ENCODE measurements around the gene NAA25. TPM values are rescaled to one million over a fixed set of nuclear protein-coding genes. Genes with fewer than 3 reads are reported as not detected.

Gene NAA25
- total and polyA plus RNA-seq, 9 of the 15 experiments (the other 6 are each of a cell fraction or from before 2014, with no cell fraction given), result 26.6 to 59.6 (median 48.9) TPM

GRCh38 chr12:112013601-112014402, 94.8 kb downstream of the NAA25 start (continued):
- TF ChIP-seq CREB1 (IDR thresholded peaks at IDR 0.05) (peak; percentile 33), CREB1 (CRISPR knock-in tag; IDR thresholded peaks at IDR 0.05) (no peak; the same call in 1 of the 2 replicates), NR2C2 (CRISPR knock-in tag; IDR thresholded peaks at IDR 0.05) (peak; percentile 63; the same call in 1 of the 2 replicates), NR2C2 (tag; IDR thresholded peaks at IDR 0.05) (peak; percentile 37; the same call in 1 of the 2 replicates), CHD1 (IDR thresholded peaks at IDR 0.05; ENCODE audit: low read length) (no peak), XRCC3 (IDR thresholded peaks at IDR 0.05) (no peak), POLR2AphosphoS5 (IDR thresholded peaks at IDR 0.05; ENCODE audit: control insufficient read depth, insufficient read depth, low read depth, low read length) (peak; percentile 46), MYC (IDR thresholded peaks at IDR 0.05; ENCODE audit: low read depth, low read length) (peak; percentile 81), MYC (CRISPR knock-in tag; IDR thresholded peaks at IDR 0.05; ENCODE audit: borderline replicate concordance, low read depth) (peak; percentile 63; the same call in 1 of the 2 replicates), SMARCE1 (IDR thresholded peaks at IDR 0.05) (no peak), TCFL5 (CRISPR knock-in tag; conservative IDR thresholded peaks at IDR 0.05) (no peak), ZNF561 (CRISPR knock-in tag; conservative IDR thresholded peaks at IDR 0.05) (no peak), ZC3H11A (IDR thresholded peaks at IDR 0.05; ENCODE audit: low read depth, low read length) (no peak), GTF2F1 (IDR thresholded peaks at IDR 0.05; ENCODE audit: low read depth, low read length) (no peak), HNRNPH1 (optimal IDR thresholded peaks at IDR 0.05; ENCODE audit: low read depth, low read length) (no peak), SRSF9 (IDR thresholded peaks at IDR 0.05; ENCODE audit: borderline replicate concordance, low read depth, low read length) (no peak), POLR2A (conservative IDR thresholded peaks at IDR 0.05) (peak; percentile 64)
- TF ChIP-seq, protein P1, sequence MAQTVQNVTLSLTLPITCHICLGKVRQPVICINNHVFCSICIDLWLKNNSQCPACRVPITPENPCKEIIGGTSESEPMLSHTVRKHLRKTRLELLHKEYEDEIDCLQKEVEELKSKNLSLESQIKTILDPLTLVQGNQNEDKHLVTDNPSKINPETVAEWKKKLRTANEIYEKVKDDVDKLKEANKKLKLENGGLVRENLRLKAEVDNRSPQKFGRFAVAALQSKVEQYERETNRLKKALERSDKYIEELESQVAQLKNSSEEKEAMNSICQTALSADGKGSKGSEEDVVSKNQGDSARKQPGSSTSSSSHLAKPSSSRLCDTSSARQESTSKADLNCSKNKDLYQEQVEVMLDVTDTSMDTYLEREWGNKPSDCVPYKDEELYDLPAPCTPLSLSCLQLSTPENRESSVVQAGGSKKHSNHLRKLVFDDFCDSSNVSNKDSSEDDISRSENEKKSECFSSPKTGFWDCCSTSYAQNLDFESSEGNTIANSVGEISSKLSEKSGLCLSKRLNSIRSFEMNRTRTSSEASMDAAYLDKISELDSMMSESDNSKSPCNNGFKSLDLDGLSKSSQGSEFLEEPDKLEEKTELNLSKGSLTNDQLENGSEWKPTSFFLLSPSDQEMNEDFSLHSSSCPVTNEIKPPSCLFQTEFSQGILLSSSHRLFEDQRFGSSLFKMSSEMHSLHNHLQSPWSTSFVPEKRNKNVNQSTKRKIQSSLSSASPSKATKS (CRISPR knock-in tag; IDR thresholded peaks at IDR 0.05), result no peak
- TF ChIP-seq, protein P2, sequence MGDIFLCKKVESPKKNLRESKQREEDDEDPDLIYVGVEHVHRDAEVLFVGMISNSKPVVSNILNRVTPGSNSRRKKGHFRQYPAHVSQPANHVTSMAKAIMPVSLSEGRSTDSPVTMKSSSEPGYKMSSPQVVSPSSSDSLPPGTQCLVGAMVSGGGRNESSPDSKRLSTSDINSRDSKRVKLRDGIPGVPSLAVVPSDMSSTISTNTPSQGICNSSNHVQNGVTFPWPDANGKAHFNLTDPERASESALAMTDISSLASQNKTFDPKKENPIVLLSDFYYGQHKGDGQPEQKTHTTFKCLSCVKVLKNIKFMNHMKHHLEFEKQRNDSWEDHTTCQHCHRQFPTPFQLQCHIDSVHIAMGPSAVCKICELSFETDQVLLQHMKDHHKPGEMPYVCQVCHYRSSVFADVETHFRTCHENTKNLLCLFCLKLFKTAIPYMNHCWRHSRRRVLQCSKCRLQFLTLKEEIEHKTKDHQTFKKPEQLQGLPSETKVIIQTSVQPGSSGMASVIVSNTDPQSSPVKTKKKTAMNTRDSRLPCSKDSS (IDR thresholded peaks at IDR 0.05; ENCODE audit: low read depth, partially characterized antibody), result no peak
